GM15510 (cell line): ENCODE results near the gene SRSF8.
"Not testable (repeated sequence)": the region's sequence is repeated elsewhere in the genome, so short reads cannot be mapped to it uniquely, and the experiment has no call there.

Experiments
- POLR2A ChIP-seq: IDR thresholded peaks from 3 replicates; pipeline ENCODE4 v1.6.1; 2011; ENCODE audit warnings: borderline replicate concordance; ENCODE audit not compliant: insufficient read length; ENCODE audit errors: extremely low read depth

The SRSF8 gene, protein sequence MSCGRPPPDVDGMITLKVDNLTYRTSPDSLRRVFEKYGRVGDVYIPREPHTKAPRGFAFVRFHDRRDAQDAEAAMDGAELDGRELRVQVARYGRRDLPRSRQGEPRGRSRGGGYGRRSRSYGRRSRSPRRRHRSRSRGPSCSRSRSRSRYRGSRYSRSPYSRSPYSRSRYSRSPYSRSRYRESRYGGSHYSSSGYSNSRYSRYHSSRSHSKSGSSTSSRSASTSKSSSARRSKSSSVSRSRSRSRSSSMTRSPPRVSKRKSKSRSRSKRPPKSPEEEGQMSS

DNA sequence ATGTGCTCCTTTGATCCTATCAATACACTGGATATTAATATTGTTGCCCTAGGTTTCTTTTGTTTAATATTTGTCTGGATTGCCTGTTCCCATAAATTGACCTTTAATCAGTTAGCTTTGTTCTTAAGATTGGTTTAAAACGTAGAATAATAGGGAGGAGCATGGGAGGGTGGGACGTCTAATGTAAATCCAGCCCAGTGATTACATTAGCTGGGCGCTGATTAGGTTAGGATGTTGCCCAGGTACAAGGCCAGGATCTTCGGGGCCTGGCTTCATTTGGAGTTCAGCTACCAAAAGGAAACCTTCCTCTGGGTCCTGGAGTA is at the start of gene SRSF8:
TSS of gene SRSF8 (plus strand) at position 204 of the 323 bp plus-strand sequence. CDS start 308 bp downstream, outside the sequence.
- TF ChIP-seq POLR2A: no peak

DNA sequence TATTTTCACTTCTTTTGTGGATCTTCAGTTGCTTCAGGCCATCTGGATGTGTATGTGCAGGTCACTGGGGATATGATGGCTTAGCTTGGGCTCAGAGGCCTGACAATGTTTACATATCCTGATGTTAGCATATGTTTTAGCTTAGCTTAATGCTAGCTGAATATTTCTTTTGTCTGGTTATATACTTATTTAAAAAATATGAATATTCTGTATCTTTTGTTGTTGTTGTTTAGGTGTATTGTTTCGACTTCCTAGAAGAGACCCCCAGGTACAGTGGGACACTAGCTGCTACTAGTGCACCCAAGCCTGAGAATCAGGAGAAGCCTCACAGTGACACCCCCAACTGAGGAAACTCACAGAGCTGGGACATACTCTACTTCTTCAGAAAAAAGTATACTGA is 41.8 kb upstream of the SRSF8 start, which contains the start of gene KDM4E:
TSS of gene KDM4E (plus strand) at position 301 of the 400 bp plus-strand sequence. CDS start 300 bp downstream, outside the sequence.
- no peak for TF ChIP-seq POLR2A

DNA sequence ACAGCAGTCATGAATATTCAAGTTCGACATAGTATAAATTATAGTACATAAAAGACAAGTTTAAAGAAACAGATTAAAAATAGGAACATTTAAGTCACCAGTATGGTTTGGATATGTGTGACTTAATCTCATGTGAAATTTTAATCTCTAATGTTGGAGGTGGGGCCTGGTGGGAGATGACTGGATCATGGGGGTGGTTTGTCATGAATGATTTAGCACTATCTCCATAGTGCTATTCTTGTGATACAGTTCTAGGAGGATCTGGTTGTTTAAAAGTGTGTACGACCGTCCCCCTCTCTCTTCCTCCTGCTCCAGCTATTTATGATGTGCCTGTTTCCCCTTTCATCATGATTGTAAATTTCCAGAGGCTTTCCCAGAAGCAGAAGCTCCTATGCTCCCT is 38.4 kb upstream of the SRSF8 start:
- TF ChIP-seq POLR2A: no peak

DNA sequence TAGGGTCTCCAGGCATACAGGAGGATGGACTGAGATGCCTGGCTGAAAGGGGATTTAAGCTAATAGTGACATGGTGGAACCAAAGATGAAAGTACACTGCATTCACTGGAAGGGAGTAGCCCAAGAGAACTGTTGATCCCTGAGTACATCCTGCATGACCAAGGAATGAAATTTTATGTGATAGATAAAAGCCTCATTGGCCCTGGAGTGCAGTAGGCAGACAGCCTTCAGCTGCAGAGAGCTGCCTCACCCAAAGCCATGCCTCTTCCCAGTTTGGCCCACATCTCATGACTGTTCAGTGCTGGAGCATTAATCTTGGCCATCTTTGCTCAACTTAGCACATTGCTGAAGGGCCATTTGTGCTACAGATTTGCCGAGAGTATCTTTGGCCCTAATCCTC is 33.7 kb upstream of the SRSF8 start:
- TF ChIP-seq POLR2A: no peak

DNA sequence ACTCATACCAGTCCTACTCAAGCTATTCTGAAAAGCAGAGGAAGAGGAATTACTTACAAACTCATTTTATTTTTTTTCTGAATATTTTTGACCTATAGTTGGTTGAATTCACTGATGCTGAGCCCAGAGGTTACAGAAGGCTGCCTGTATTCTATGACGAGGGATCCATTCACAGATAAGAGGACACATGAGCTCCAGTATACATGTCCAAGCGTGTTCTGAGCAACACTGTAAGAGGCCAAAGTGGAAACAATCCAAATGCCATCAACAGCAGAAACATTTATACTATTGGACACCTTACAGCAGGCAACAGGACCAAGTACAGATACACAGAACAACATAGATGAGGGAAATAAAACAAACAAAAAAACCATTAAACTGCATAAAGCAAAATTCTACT is 31.4 kb upstream of the SRSF8 start:
- no peak for TF ChIP-seq POLR2A

DNA sequence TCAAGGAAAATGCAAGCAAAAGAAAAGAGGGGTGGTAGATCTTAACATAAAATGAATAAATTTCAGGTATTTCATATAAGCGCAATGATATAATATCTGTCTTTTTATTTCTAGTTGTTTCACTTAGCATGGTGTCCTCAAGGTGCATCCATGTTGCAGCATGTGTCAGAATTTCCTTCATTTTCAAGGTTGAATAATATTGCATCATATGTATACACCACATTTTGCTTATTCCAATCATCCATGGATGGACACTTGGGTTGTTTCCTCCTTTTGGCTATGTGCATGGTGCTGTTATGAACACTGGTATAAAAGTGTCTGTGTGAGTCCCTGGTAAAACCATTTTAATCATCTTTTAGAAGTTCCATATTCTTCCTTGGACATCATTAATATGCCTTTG is 24.5 kb upstream of the SRSF8 start:
- TF ChIP-seq POLR2A: no peak

DNA sequence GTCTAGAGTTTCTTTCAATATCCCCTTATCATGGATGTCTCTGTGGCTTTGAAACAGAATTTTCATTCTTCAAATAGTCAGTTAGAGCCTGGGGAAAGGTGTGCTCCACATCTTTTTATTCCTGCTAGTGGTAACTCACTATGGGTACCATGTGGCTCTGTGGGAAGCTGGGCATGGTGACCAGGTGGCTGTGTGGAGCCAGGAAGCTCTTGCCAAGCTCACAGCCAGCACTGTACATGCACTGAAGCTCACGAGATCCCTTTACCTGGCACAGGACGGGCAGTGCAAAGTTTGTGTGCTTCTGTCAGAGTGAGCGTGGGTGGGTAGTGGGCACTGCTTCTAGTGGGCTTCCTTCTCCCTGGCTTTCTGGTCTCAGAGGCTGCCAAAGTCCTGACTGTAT is 23.8 kb upstream of the SRSF8 start:
- TF ChIP-seq POLR2A: no peak

DNA sequence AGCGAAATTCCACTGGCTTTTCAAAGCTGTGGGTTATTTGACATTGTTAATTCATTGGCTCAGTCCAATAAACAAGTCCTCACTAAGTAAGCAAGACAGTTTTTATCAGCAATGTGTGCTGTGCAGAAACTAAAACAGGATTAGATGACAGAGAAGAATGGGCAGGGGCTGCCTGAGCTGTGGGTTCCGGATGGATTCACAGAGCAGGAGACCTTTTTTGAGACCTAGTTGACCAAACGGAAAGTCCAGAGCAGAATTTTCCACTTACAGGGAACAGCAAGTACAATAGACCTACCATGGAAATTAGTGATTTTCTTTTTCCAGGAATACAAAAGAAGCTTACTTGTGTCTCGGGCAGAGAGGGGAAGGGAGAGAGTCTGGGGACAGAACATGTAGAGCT is 22.7 kb upstream of the SRSF8 start:
- TF ChIP-seq POLR2A: no peak

DNA sequence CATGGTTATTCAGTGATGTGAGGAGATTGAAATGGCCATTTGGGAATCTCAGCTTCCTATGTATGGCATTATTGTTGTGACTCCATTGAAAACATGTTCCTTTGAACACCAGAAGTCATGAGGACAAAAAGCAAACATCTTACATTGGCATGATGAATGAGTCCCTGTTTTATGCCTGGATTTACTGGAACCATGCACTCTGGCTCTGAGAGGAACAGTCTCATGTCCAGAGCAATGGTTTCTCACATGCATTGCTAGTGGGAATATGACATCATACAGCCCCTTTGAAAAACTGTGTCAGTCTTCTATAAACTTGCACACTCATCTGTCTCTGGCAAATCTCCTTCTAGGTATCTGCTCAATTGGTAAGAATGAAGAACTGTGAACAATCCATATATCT is 20.9 kb upstream of the SRSF8 start:
- TF ChIP-seq POLR2A: no peak

DNA sequence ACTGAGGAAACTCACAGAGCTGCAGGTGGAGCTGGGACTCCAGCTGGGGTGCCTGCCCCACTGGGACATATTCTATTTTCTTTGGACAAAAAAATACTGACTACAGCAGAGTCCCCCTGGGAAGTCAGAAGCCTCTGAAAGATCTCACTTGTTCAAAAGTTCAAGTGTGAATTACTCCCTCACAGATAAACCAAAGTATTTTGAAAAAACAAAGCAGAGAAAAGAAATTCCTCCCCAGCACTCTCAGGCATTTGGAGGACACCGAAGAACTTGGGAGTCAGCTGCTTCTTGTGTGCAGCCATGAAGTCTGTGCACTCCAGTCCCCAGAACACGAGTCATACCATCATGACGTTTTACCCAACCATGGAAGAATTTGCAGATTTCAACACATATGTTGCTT is 17.6 kb upstream of the SRSF8 start, which contains the start of gene KDM4F:
TSS of gene KDM4F (plus strand) at position 301 of the 400 bp plus-strand sequence.
- not testable (repeated sequence) for TF ChIP-seq POLR2A

DNA sequence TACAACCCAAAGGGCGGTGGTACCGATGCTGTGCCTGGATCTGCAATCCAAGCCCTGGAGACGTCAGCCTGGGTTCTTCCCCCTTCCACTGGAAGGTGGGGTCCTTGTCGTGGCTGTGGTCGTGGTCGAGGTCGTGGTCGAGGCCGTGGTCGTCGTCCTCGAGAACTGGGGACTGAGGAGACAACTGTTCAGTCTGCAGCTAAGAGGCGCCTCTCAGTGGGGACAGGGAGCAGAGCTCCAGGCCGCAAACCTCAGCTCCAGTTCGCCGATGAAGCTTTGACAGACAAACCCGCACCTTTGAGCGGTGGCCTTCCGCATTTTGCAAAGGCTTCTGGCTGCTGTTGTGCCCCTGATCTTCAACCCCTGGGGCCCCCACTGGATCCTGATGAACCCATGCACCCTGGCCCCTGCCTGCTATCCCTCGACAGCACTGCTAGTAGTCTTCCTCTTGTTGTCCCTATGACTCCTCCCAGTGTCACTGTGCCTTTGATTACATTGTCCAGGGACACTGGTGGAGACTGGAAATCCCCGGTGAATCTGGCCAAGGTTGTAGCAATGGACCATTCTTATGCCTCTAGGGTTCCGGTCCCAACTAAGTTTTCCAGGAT is 16.0 kb upstream of the SRSF8 start:
- no peak for TF ChIP-seq POLR2A

DNA sequence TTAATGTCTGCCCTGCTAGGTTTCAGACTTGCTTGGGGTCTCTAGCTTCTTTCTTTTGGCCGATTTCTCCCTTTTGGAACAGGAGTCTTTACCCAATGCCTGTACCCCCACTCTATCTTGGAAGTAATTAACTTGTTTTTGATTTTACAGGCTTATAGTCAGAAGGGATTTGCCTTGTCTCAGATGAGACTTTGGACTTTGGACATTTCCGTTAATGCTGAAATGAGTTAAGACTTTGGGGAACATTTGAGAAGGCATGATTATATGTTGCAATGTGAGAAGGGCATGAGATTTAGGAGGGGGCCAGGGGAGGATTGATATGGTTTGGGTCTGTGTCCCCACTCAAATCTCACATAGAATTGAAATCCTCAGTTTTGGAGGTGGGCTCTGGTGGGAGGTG is 12.4 kb upstream of the SRSF8 start:
- no peak for TF ChIP-seq POLR2A

DNA sequence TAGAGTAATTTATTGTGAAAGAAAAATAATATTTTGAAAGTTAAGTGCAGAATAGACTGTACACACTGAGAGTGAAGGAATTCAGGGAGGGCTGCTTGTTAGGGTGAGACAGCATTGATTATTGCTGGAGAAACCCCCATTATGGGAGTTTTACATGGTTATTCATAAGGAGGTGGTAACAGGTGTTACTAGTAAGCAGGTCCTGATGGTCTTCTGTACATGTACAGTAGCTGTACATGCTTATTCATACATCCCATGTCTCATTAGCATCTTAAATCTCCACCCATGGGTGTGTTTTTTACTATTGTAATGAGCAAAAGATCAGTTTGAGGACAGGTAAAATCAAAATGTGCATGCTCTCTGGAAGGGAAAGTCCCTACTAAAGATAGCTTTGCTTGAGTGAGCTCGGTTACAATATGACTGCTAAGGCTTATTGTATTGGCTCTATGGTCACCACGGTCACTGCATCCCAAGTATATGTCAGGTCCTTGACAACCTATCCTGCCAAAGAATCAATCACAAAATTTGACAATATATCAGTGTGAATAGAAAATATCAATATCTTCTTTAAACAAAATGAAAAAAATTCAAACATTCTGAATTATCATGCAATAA is 11.3 kb upstream of the SRSF8 start:
- no peak for TF ChIP-seq POLR2A

DNA sequence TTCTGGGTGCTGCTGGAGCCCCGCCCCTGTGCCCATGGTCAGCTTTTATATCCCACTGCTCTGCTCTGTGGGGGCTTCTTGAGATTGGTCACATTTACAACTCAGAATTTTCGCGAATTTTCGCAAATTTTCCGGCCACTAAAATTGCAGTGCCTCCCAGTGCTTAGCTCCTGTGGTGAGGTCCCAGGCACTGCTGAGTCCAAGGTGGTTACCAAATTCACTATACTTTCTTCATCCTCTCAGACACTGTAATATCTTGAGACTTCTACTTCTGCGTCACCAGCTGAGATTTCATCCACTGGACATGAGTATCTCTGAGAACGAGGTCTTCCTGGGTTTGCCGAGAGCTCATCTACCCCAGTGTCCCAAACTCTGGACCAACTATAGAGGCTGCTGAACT is 8.8 kb upstream of the SRSF8 start:
- no peak for TF ChIP-seq POLR2A

DNA sequence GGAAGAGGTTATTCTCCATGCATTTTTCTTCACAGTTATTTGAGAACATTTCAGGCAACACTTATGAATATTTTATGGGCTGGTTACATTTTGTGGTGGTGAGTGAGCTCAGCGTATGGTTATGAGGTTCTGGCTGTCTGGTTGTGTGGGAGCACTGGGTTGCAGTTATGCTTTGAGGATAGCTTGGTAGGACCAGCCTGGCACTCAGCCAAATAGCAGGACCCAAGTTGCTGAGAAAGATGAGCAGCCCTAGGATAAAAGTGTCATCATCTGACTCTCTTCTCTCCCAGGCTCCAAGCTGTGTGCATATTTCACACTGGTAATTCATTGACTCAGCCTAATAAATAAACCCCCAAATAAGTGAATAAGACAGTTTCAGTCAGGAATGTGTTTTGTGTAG is 8.1 kb upstream of the SRSF8 start:
- no peak for TF ChIP-seq POLR2A

DNA sequence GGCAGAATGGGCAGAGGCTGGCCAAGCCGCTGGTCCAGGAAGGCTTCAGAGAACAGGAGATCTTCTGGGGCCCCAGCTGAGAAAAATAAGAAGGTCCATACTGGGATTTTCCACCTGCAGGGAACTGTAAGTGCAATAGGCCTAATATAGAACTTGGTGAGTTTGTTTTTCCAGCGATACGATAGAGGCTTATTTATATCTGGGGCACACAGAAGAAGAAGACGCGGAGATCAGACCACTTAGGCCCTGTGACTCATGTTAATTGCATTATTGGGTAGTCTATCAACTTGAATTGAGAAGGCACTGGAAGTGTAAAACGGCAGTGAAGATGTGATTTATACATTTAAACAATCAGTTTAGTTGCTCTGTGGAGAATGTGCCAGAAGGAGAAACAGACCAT is 7.7 kb upstream of the SRSF8 start:
- no peak for TF ChIP-seq POLR2A
